HEK293T (cell line): ENCODE data around the gene BNIPL.

Experiments used
- ARNT ChIP-seq: fragments of 450-650 bp; IDR thresholded peaks from 2 replicates; pipeline ENCODE4 v1.6.1; 2017; ENCODE audit warnings: mild to moderate bottlenecking
- BHLHE40 ChIP-seq: fragments of 450-650 bp; IDR thresholded peaks from 2 replicates; pipeline ENCODE4 v1.6.1; 2016; ENCODE audit warnings: mild to moderate bottlenecking, moderate library complexity, borderline replicate concordance
- FOXA1 ChIP-seq: fragments of 450-650 bp; IDR thresholded peaks from 2 replicates; pipeline ENCODE4 v1.6.1; 2016; ENCODE audit warnings: mild to moderate bottlenecking
- FOXM1 ChIP-seq: fragments of 450-650 bp; IDR thresholded peaks from 2 replicates; pipeline ENCODE4 v1.6.1; 2017; ENCODE audit warnings: mild to moderate bottlenecking, borderline replicate concordance
- HDGF ChIP-seq: fragments of 450-650 bp; IDR thresholded peaks from 2 replicates; pipeline ENCODE4 v1.6.1; 2017; ENCODE audit warnings: antibody characterized with exemption, borderline replicate concordance
- LEF1 ChIP-seq: fragments of 450-650 bp; IDR thresholded peaks from 2 replicates; pipeline ENCODE4 v1.6.1; 2017; ENCODE audit warnings: mild to moderate bottlenecking, borderline replicate concordance
- SP1 ChIP-seq: fragments of 450-650 bp; IDR thresholded peaks from 2 replicates; pipeline ENCODE4 v1.6.1; 2017
- SUZ12 ChIP-seq: fragments of 450-650 bp; IDR thresholded peaks from 2 replicates; pipeline ENCODE4 v1.6.1; 2016; ENCODE audit warnings: mild to moderate bottlenecking
- TARDBP ChIP-seq: fragments of 450-650 bp; IDR thresholded peaks from 2 replicates; pipeline ENCODE4 v1.6.1; 2016
- TF ChIP-seq, protein P1 (sequence below): fragments of 450-650 bp; IDR thresholded peaks from 2 replicates; pipeline ENCODE4 v1.6.1; 2016

DNA sequence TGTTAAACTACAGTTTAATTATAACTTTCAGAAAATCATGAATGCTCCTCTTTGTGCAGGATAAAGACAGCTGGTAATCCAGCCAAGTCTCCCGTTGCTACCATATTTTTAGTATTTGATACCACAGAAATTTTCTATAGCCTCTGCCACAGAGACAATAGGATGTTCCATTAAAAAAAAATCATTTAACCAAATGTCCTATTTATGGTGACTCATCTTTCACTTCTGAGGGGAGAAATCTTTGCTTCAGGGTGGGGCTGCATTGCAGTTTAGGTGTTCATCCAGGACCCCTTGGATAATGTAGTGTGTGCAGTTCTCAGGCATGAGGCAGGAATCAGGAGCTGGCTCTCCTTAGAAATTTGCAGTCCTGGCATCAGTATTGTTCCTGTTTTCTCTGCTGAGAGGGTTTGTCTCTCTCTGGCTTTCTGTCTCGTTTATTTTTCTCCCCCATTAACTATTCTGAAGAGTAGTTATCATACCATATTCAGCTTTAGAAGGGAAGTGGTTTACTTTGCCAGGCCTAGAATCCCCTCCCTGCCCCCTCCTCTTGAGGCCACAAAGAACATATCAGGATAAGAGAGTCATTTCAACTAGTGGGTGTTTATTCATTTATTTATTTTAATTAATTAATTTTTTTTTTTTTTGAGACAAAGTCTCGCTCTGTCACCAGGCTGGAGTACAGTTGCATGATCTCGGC, 25.1 kb upstream of the BNIPL start:
- TF ChIP-seq SP1 (no peak), BHLHE40 (no peak), SUZ12 (no peak), FOXM1 (no peak), ARNT (no peak), HDGF (no peak), FOXA1 (no peak), LEF1 (no peak), TARDBP (no peak)
- TF ChIP-seq, protein P1, sequence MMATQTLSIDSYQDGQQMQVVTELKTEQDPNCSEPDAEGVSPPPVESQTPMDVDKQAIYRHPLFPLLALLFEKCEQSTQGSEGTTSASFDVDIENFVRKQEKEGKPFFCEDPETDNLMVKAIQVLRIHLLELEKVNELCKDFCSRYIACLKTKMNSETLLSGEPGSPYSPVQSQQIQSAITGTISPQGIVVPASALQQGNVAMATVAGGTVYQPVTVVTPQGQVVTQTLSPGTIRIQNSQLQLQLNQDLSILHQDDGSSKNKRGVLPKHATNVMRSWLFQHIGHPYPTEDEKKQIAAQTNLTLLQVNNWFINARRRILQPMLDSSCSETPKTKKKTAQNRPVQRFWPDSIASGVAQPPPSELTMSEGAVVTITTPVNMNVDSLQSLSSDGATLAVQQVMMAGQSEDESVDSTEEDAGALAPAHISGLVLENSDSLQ: no peak
